GM12891 (cell line): ENCODE results near the gene MOB3B.

ENCODE experiments used
- PAX5 ChIP-seq: IDR thresholded peaks from 2 replicates; pipeline ENCODE4 v1.6.1; 2011; ENCODE audit warnings: low read length, moderate library complexity, mild to moderate bottlenecking; ENCODE audit not compliant: insufficient read depth, severe bottlenecking
- POLR2A ChIP-seq: IDR thresholded peaks from 2 replicates; pipeline ENCODE4 v1.6.1; 2011; ENCODE audit warnings: low read depth, low read length, control low read depth
- POLR2AphosphoS5 ChIP-seq: IDR thresholded peaks from 2 replicates; pipeline ENCODE4 v1.6.1; 2011; ENCODE audit warnings: low read depth, low read length, control low read depth
- POU2F2 ChIP-seq: IDR thresholded peaks from 2 replicates; pipeline ENCODE4 v1.6.1; 2011; ENCODE audit warnings: low read depth, mild to moderate bottlenecking, control low read depth, low read length, moderate library complexity
- SPI1 ChIP-seq: IDR thresholded peaks from 2 replicates; pipeline ENCODE4 v1.6.1; 2011; ENCODE audit warnings: low read depth, low read length, control low read depth
- TAF1 ChIP-seq: IDR thresholded peaks from 2 replicates; pipeline ENCODE4 v1.6.1; 2011; ENCODE audit warnings: low read depth, low read length, control low read depth

- TF ChIP-seq POLR2A (no peak), POLR2AphosphoS5 (no peak), TAF1 (no peak), PAX5 (no peak), SPI1 (no peak), POU2F2 (no peak)
These were observed 134.1 kb downstream of the MOB3B start for GRCh38 chr9:27395484-27395921.
